GM21526 (cell line): ENCODE measurements around the gene ATP2C2.

Experiments
- ATAC-seq: cut with Tn5 transposase; IDR thresholded peaks from one replicate; pipeline ENCODE4 v1.9.1; 2021; ENCODE audit warnings: moderate library complexity; ENCODE audit not compliant: unreplicated experiment, low FRiP score

Gene ATP2C2

GRCh38 chr16:84463221-84463620 is 94.9 kb downstream of the ATP2C2 start:
- ATAC-seq: no peak

- ATAC-seq: no peak
Observed at GRCh38 chr16:84464116-84464515, 95.8 kb downstream of the ATP2C2 start.

- no peak for ATAC-seq
Observed at GRCh38 chr16:84465154-84465553, 96.8 kb downstream of the ATP2C2 start.

GRCh38 chr16:84466692-84467091 is 98.4 kb downstream of the ATP2C2 start:
- ATAC-seq: no peak

GRCh38 chr16:84467256-84467655 is 98.9 kb downstream of the ATP2C2 start:
- no peak for ATAC-seq

GRCh38 chr16:84467709-84468108 is 99.4 kb downstream of the ATP2C2 start:
- no peak for ATAC-seq

- ATAC-seq: no peak
Observed at GRCh38 chr16:84471316-84471715, 103.0 kb downstream of the ATP2C2 start.

GRCh38 chr16:84471966-84472365 is 103.6 kb downstream of the ATP2C2 start:
- ATAC-seq: no peak

- ATAC-seq: no peak
Observed at GRCh38 chr16:84475643-84476240, 107.4 kb downstream of the ATP2C2 start.

- no peak for ATAC-seq
Observed at GRCh38 chr16:84476401-84476800, 108.1 kb downstream of the ATP2C2 start.

GRCh38 chr16:84477661-84478060 is 109.3 kb downstream of the ATP2C2 start:
- ATAC-seq: no peak

- no peak for ATAC-seq
Observed at GRCh38 chr16:84478172-84478947, 110.0 kb downstream of the ATP2C2 start.

- no peak for ATAC-seq
Observed at GRCh38 chr16:84479716-84480450, 111.5 kb downstream of the ATP2C2 start.

- no peak for ATAC-seq
Observed at GRCh38 chr16:84481051-84481735, 112.9 kb downstream of the ATP2C2 start.

- no peak for ATAC-seq
Observed at GRCh38 chr16:84482001-84482891, 113.9 kb downstream of the ATP2C2 start.

- no peak for ATAC-seq
Observed at GRCh38 chr16:84482951-84483881, 114.9 kb downstream of the ATP2C2 start.

GRCh38 chr16:84483882-84484565 is 115.7 kb downstream of the ATP2C2 start:
- ATAC-seq: no peak

- no peak for ATAC-seq
Observed at GRCh38 chr16:84484579-84485254, 116.4 kb downstream of the ATP2C2 start.
